Liver (tissue), 10 donors: ENCODE data around the gene TRAPPC8. TPM values are rescaled to one million over a fixed set of nuclear protein-coding genes. Genes with fewer than 3 reads are reported as not detected.

Experiments
- DNase-seq: peaks from one replicate; pipeline ENCODE4 v3.0.0-alpha.2; 2017; ENCODE audit warnings: low spot score
- H3K27ac ChIP-seq, 2 donors: one replicate each; pipeline ENCODE4 v1.7.0; 2013; ENCODE audit warnings: inconsistent platforms in 2 of 2, low read length in 2 of 2, control low read depth in 1 of 2, low read depth in 1 of 2, mild to moderate bottlenecking in 1 of 2
- H3K27me3 ChIP-seq, 4 donors: one replicate each; pipeline versions ENCODE4 v1.6.1 to v1.7.0; 2013; ENCODE audit warnings: low read length in 3 of 4, inconsistent platforms in 1 of 4, mild to moderate bottlenecking in 1 of 4, moderate library complexity in 1 of 4; ENCODE audit not compliant: control insufficient read depth in 4 of 4, insufficient read depth in 4 of 4
- H3K36me3 ChIP-seq, 4 donors: one replicate each; pipeline versions ENCODE4 v1.6.1 to v1.7.0; 2013; ENCODE audit warnings: low read length in 3 of 4, mild to moderate bottlenecking in 3 of 4, low read depth in 1 of 4, moderate library complexity in 1 of 4; ENCODE audit not compliant: control insufficient read depth in 4 of 4, insufficient read depth in 3 of 4
- H3K4me1 ChIP-seq, 4 donors: one replicate each; pipeline versions ENCODE4 v1.6.1 to v1.7.0; 2013; ENCODE audit warnings: low read length in 3 of 4, mild to moderate bottlenecking in 3 of 4, moderate library complexity in 1 of 4; ENCODE audit not compliant: control insufficient read depth in 4 of 4, insufficient read depth in 4 of 4
- H3K4me3 ChIP-seq, 3 donors: one replicate each; pipeline versions ENCODE4 v1.6.1 to v1.7.0; 2013; ENCODE audit warnings: low read length in 3 of 3, control low read depth in 1 of 3, low read depth in 1 of 3, mild to moderate bottlenecking in 1 of 3
- H3K9ac ChIP-seq, 2 donors: one replicate each; pipeline ENCODE4 v1.7.0; 2013; ENCODE audit warnings: low read length in 2 of 2, mild to moderate bottlenecking in 2 of 2, moderate library complexity in 2 of 2, control low read depth in 1 of 2, low read depth in 1 of 2
- H3K9me3 ChIP-seq, 4 donors: one replicate each; pipeline versions ENCODE4 v1.6.1 to v1.7.0; 2013; ENCODE audit warnings: low read length in 3 of 4; ENCODE audit not compliant: control insufficient read depth in 4 of 4
- EGR1 ChIP-seq, 2 donors: IDR thresholded peaks; 2 replicates each; pipeline ENCODE4 v1.6.1; 2016 to 2018; ENCODE audit warnings: antibody characterized with exemption in 2 of 2, low read depth in 2 of 2
- FOXA1 ChIP-seq: IDR thresholded peaks from 2 replicates; pipeline ENCODE4 v1.6.1; 2016; ENCODE audit warnings: antibody characterized with exemption
- FOXA2 ChIP-seq: IDR thresholded peaks from 2 replicates; pipeline ENCODE4 v1.6.1; 2016; ENCODE audit warnings: antibody characterized with exemption
- GABPA ChIP-seq, 2 donors: IDR thresholded peaks in 1 of 2; conservative IDR thresholded peaks in 1 of 2; 2 replicates each; pipeline ENCODE4 v1.6.1; 2016; ENCODE audit warnings: antibody characterized with exemption in 2 of 2, mild to moderate bottlenecking in 1 of 2, moderate library complexity in 1 of 2
- HNF4A ChIP-seq, 2 donors: conservative IDR thresholded peaks; 2 replicates each; pipeline ENCODE4 v1.6.1; 2016; ENCODE audit warnings: antibody characterized with exemption in 2 of 2, mild to moderate bottlenecking in 2 of 2
- HNF4G ChIP-seq: IDR thresholded peaks from 2 replicates; pipeline ENCODE4 v1.6.1; 2016; ENCODE audit warnings: antibody characterized with exemption
- JUND ChIP-seq, 2 donors: IDR thresholded peaks; 2 replicates each; pipeline ENCODE4 v1.6.1; 2016; ENCODE audit warnings: antibody characterized with exemption in 2 of 2
- NR2F2 ChIP-seq: IDR thresholded peaks from 2 replicates; pipeline ENCODE4 v1.6.1; 2016; ENCODE audit warnings: antibody characterized with exemption
- RAD21 ChIP-seq, 2 donors: IDR thresholded peaks; 2 replicates each; pipeline ENCODE4 v1.6.1; 2016; ENCODE audit warnings: antibody characterized with exemption in 2 of 2, mild to moderate bottlenecking in 2 of 2
- RXRA ChIP-seq, 2 donors: IDR thresholded peaks; 2 replicates each; pipeline ENCODE4 v1.6.1; 2017 to 2018; ENCODE audit warnings: antibody characterized with exemption in 2 of 2, mild to moderate bottlenecking in 1 of 2
- SP1 ChIP-seq: IDR thresholded peaks from 2 replicates; pipeline ENCODE4 v1.6.1; 2018; ENCODE audit warnings: antibody characterized with exemption, mild to moderate bottlenecking
- TAF1 ChIP-seq: conservative IDR thresholded peaks from 2 replicates; pipeline ENCODE4 v1.6.1; 2016; ENCODE audit warnings: antibody characterized with exemption, mild to moderate bottlenecking
- YY1 ChIP-seq: IDR thresholded peaks from 2 replicates; pipeline ENCODE4 v1.6.1; 2016; ENCODE audit warnings: antibody characterized with exemption, mild to moderate bottlenecking
- WGBS: extraction: QIAGEN DNeasy Blood & Tissue Kit; methylation state at CpG from one replicate; pipeline ENCODE4 v1.1.7; 2013; 5-methylcytosine and 5-hydroxymethylcytosine counted together
- polyA plus RNA-seq, 2 donors: library from polyadenylated mRNA; stranded (reverse) in 1 of 2; unstranded in 1 of 2; fragments of 200-250 nt in 1 of 2; fragments of >200 nt in 1 of 2; fragmentation: Nextera tagmentation in 1 of 2; extraction: Ambion mirVana in 1 of 2; gene quantifications; one replicate each; pipeline versions ENCODE4 v1.2.1 to v1.2.3, GENCODE V29; 2013 to 2015
- small RNA-seq: library from RNA; depleted of rRNA; stranded (forward); fragments of <200 nt; gene quantifications from one replicate; pipeline ENCODE3, GENCODE V24; 2014
- total RNA-seq, 2 donors: library from RNA; depleted of rRNA; stranded (reverse); fragments of >200 nt; gene quantifications; one replicate each; pipeline ENCODE4 v1.2.3, GENCODE V29; 2014
- TF ChIP-seq, protein P1 (sequence below): IDR thresholded peaks from 2 replicates; pipeline ENCODE4 v1.6.1; 2016; ENCODE audit warnings: antibody characterized with exemption
- TF ChIP-seq, protein P2 (sequence below): fragments of 150-350 bp; IDR thresholded peaks from 2 replicates; pipeline ENCODE4 v1.5.1; 2017; ENCODE audit warnings: improper control_type of control experiment, low read depth, low read length; ENCODE audit not compliant: missing input control
- TF ChIP-seq, protein P3 (sequence below): IDR thresholded peaks from 2 replicates; pipeline ENCODE4 v1.6.1; 2016; ENCODE audit warnings: antibody characterized with exemption
- TF ChIP-seq, protein P4 (sequence below): IDR thresholded peaks from 2 replicates; pipeline ENCODE4 v1.6.1; 2016; ENCODE audit warnings: antibody characterized with exemption
- TF ChIP-seq, protein P5 (sequence below): IDR thresholded peaks from 2 replicates; pipeline ENCODE4 v1.6.1; 2016; ENCODE audit warnings: antibody characterized with exemption, mild to moderate bottlenecking
- donor health status: healthy.
- donor health status: healthy.
- donor health status: healthy.
- donor health status: healthy.
- donor health status: healthy.

TRAPPC8 gene
- total and polyA plus RNA-seq, 4 donors: 12.2 to 46.1 (median 29.5) TPM

DNA sequence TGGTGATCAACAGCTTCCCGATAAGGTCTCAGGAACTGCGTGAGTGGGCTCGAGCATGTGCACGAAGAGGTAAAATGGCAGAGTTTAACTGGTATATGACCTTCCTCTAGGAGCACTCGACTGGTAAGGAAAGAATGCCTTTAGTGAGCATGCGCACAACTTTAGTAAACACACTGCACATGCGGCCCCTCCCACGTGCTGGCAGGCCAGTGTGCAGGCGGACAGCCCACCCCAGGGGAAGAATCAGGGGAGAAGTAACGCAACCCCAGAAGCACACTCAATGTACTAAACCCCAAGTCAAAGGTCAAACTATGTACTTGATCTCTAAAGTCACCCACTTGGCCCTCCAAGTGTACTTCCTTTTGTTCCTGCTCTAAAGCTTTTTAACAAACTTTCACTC is 153.5 kb downstream of the TRAPPC8 start:
- Histone ChIP-seq H3K27ac (no peak overlapping the region), H3K4me1 (peaks cover 2 to 24% (median 20%) of the 10 kb centered on the region in 4 donors), H3K9ac (no peak overlapping the region), H3K27me3 (no peaks in the 10 kb centered on the region), H3K36me3 (no peaks in the 10 kb centered on the region), H3K9me3 (no peaks in the 10 kb centered on the region), H3K4me3 (no peak overlapping the region)
- no peak for TF ChIP-seq TAF1
- DNase-seq: no peak
- 90% methylated on average over 10 of the region's 10 CpGs for WGBS

DNA sequence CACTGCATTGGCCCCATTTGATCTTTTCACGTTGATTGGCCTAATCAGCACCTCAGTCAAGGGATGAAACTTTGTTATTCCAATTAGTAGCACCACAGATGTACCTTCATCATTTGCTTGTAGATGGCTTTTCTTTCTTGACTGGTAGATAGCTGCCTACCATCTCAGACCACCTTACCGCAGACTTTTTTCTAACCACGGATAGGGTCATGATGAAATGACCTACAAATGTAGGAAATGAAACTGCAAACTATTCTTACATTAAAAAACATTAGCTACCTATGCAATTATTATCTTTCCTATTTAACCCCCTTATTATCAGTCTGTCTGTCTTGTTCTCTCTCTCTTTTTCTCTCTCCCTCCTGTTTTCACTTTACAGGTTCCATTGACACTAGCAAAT is 159.9 kb downstream of the TRAPPC8 start:
- DNase-seq: no peak
- H3K4me3 ChIP-seq: no peak overlapping the region
- H3K36me3 ChIP-seq: no peaks in the 10 kb centered on the region
- peaks cover 1 to 17% (median 3%) of the 10 kb centered on the region in 4 donors for H3K9me3 ChIP-seq
- H3K27ac ChIP-seq: no peak overlapping the region
- H3K9ac ChIP-seq: no peak overlapping the region
- 82% methylated on average over 3 of the region's 3 CpGs for WGBS
- H3K4me1 ChIP-seq: no peaks in the 10 kb centered on the region
- TF ChIP-seq, protein P1, sequence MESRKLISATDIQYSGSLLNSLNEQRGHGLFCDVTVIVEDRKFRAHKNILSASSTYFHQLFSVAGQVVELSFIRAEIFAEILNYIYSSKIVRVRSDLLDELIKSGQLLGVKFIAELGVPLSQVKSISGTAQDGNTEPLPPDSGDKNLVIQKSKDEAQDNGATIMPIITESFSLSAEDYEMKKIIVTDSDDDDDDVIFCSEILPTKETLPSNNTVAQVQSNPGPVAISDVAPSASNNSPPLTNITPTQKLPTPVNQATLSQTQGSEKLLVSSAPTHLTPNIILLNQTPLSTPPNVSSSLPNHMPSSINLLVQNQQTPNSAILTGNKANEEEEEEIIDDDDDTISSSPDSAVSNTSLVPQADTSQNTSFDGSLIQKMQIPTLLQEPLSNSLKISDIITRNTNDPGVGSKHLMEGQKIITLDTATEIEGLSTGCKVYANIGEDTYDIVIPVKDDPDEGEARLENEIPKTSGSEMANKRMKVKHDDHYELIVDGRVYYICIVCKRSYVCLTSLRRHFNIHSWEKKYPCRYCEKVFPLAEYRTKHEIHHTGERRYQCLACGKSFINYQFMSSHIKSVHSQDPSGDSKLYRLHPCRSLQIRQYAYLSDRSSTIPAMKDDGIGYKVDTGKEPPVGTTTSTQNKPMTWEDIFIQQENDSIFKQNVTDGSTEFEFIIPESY: no peak
- TF ChIP-seq FOXA2 (no peak), GABPA (IDR thresholded peaks at IDR 0.05 in 1 of 2, conservative IDR thresholded peaks at IDR 0.05 in 1 of 2) (no peak), SP1 (no peak), YY1 (no peak), RXRA (IDR thresholded peaks at IDR 0.05) (no peak), RAD21 (IDR thresholded peaks at IDR 0.05) (no peak), HNF4A (conservative IDR thresholded peaks at IDR 0.05) (no peak), FOXA1 (no peak), TAF1 (no peak), JUND (IDR thresholded peaks at IDR 0.05) (no peak), EGR1 (IDR thresholded peaks at IDR 0.05; ENCODE audit: low read depth in 2 of 2) (no peak), NR2F2 (no peak), HNF4G (no peak)
- TF ChIP-seq, protein P2, sequence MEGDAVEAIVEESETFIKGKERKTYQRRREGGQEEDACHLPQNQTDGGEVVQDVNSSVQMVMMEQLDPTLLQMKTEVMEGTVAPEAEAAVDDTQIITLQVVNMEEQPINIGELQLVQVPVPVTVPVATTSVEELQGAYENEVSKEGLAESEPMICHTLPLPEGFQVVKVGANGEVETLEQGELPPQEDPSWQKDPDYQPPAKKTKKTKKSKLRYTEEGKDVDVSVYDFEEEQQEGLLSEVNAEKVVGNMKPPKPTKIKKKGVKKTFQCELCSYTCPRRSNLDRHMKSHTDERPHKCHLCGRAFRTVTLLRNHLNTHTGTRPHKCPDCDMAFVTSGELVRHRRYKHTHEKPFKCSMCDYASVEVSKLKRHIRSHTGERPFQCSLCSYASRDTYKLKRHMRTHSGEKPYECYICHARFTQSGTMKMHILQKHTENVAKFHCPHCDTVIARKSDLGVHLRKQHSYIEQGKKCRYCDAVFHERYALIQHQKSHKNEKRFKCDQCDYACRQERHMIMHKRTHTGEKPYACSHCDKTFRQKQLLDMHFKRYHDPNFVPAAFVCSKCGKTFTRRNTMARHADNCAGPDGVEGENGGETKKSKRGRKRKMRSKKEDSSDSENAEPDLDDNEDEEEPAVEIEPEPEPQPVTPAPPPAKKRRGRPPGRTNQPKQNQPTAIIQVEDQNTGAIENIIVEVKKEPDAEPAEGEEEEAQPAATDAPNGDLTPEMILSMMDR: no peak
- TF ChIP-seq, protein P3, sequence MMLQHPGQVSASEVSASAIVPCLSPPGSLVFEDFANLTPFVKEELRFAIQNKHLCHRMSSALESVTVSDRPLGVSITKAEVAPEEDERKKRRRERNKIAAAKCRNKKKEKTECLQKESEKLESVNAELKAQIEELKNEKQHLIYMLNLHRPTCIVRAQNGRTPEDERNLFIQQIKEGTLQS: no peak
- TF ChIP-seq, protein P4, sequence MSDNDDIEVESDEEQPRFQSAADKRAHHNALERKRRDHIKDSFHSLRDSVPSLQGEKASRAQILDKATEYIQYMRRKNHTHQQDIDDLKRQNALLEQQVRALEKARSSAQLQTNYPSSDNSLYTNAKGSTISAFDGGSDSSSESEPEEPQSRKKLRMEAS: no peak
- TF ChIP-seq, protein P5, sequence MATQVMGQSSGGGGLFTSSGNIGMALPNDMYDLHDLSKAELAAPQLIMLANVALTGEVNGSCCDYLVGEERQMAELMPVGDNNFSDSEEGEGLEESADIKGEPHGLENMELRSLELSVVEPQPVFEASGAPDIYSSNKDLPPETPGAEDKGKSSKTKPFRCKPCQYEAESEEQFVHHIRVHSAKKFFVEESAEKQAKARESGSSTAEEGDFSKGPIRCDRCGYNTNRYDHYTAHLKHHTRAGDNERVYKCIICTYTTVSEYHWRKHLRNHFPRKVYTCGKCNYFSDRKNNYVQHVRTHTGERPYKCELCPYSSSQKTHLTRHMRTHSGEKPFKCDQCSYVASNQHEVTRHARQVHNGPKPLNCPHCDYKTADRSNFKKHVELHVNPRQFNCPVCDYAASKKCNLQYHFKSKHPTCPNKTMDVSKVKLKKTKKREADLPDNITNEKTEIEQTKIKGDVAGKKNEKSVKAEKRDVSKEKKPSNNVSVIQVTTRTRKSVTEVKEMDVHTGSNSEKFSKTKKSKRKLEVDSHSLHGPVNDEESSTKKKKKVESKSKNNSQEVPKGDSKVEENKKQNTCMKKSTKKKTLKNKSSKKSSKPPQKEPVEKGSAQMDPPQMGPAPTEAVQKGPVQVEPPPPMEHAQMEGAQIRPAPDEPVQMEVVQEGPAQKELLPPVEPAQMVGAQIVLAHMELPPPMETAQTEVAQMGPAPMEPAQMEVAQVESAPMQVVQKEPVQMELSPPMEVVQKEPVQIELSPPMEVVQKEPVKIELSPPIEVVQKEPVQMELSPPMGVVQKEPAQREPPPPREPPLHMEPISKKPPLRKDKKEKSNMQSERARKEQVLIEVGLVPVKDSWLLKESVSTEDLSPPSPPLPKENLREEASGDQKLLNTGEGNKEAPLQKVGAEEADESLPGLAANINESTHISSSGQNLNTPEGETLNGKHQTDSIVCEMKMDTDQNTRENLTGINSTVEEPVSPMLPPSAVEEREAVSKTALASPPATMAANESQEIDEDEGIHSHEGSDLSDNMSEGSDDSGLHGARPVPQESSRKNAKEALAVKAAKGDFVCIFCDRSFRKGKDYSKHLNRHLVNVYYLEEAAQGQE: no peak
- H3K27me3 ChIP-seq: no peaks in the 10 kb centered on the region

Small RNA genes lying within 50 kb of the gene (small RNA-seq; reads per million reads assigned to genes)
- gene RNU6-1050P: not detected

Other genes starting within 250 kb of the TRAPPC8 start
- gene SLC25A52, start 182.2 kb downstream of the TRAPPC8 start, total RNA-seq: under 1 TPM; 0.14 to 0.17 TPM
- not detected for gene SLC25A52, start 182.2 kb downstream of the TRAPPC8 start, polyA plus RNA-seq
- 1 to 10 TPM; 3.3 to 3.8 TPM for gene RNF125, start 75.7 kb upstream of the TRAPPC8 start, total RNA-seq
- gene RNF125, start 75.7 kb upstream of the TRAPPC8 start, polyA plus RNA-seq: 1 to 10 TPM; 1.6 to 5.7 TPM
- 10 to 100 TPM; 13.0 to 24.7 TPM for gene RNF138, start 148.7 kb upstream of the TRAPPC8 start, total RNA-seq
- gene RNF138, start 148.7 kb upstream of the TRAPPC8 start, polyA plus RNA-seq: 10 to 100 TPM in 1 of 2 donors, 1 to 10 TPM in 1; 6.9 to 11.7 TPM
- under 1 TPM in 1 of 2 donors, not detected in 1; 0.08 TPM for gene MEP1B, start 246.9 kb upstream of the TRAPPC8 start, total RNA-seq
- gene MEP1B, start 246.9 kb upstream of the TRAPPC8 start, polyA plus RNA-seq: under 1 TPM; 0.09 to 0.11 TPM